ENCODE results near the gene SPNS3.

Gene SPNS3

DNA sequence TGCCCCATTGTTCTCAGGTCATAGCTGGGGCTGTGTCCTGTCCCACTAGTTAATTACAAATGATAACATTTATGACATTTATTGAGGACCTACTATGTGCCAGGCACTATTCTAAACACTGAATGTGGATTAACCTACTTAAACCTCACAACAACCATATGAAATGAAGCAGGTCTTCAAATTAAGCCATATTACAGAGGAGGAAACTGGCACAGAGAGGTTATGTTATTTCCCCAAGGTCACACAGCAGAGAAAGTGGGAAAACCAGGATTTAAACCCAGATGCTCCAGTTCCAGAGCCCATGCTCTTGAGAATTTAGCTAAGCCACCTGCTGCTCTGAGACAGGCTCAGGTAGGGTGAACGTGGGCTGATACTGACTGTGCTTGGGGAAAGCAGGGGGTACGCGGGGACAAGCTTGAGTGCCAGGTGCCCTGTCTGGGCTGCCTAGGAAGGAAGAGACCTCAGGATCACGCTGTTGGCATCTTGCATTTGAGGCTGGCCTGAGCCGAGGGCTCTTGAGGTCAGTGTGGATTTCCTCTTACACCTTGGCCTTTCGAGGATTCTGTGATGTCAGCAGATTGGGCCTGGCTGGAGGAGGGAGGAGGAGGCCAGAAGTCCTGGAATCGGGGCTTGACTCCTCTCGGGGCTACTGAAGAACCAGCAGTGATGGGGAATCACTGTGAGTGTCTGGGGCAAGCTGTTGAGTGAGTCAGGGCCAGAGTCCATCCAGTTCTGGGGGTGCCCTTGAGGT lies 73.8 kb downstream of the SPNS3 start:
- no peak for DNase-seq (ENCODE audit: low spot score)

DNA sequence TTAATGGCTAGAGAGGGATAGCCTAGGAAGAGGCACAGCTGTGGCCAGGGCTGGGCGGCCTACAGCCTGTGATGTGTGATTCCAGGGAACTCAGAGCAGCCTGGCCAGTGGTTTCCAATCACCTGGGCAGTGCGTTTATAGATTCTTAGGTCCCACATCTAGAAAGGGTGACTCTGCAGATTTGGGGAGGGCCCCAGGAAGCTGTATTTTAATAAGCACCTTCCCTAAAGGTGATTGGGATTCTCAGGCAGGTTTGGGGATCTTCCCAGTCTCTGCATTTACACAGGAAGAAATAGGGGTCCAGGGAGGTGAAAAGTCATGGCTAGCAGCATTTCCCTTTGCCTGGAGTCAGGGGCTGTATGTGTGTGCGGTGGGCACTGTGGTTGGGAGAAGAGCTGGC lies 74.5 kb downstream of the SPNS3 start:
- DNase-seq (ENCODE audit: low spot score), result no peak

DNA sequence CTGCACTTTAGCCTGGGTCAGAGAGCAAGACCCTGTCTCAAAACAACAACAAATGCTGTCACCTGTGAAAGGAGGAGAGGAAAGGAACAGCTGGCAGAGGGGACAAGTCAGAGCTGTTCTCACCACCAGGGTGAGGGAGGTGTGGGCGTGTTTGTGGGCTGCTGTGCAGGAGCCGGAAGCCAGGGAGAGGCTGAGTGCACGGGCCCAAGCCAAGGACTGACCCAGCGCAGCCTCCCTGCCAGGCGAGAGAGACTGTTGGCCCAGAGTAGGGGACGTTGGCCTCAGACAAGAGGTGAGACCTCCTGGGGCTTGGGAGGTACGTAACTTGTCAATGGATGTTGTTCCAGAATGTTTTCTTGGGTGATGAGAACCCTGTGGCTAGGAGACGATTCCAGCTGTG lies 75.7 kb downstream of the SPNS3 start:
- DNase-seq (ENCODE audit: low spot score), result no peak

DNA sequence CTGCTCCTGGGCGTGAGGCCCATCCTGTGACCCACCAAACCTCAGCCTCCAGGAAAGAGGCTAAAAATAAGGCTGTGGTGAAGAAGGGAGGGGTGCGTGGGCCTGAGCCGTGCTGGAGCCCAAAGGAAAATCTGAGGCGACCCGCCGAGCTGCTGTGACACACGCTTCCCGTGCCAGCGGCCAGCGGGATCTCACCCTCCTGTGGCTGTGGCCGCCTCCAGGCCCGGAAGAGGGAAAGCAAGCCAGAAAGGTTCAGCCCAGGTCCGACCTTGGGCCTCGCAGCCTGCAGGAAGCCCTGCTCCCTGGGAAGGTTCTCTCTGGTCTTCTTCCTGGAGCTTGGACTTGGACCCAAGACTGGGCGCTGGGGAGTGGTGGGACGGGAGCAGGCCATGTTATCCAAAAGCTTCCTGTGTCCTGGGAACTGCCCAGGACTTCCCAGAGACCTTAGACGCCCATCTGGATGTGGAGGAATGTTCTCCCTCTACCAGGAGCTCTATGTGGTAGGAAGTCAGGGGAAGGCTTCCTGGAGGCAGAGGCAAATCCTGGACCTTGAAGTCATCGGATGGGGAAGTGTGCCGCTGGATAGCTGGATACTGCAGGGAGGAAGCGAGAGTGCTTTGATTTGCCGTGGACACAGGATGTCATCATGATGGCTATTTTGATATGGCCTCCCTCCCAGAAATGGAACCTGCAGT lies 76.3 kb downstream of the SPNS3 start:
- no peak for DNase-seq (ENCODE audit: low spot score)

DNA sequence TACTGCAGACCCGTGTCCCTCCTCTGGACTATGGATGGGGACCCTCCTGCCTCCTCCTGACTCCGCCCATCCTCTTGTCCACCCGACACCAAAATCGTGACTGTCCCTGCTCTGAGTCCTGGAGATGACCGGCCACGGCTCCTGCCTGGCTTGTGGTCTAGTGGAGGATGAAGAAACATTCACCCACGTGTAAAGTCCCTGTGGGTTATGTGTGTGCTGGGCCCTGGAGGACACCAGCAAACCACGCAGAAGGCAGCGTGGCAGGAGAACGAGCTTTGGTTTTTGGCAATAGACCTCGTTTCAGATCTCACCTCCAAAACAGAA lies 76.8 kb downstream of the SPNS3 start:
- no peak for DNase-seq (ENCODE audit: low spot score)

DNA sequence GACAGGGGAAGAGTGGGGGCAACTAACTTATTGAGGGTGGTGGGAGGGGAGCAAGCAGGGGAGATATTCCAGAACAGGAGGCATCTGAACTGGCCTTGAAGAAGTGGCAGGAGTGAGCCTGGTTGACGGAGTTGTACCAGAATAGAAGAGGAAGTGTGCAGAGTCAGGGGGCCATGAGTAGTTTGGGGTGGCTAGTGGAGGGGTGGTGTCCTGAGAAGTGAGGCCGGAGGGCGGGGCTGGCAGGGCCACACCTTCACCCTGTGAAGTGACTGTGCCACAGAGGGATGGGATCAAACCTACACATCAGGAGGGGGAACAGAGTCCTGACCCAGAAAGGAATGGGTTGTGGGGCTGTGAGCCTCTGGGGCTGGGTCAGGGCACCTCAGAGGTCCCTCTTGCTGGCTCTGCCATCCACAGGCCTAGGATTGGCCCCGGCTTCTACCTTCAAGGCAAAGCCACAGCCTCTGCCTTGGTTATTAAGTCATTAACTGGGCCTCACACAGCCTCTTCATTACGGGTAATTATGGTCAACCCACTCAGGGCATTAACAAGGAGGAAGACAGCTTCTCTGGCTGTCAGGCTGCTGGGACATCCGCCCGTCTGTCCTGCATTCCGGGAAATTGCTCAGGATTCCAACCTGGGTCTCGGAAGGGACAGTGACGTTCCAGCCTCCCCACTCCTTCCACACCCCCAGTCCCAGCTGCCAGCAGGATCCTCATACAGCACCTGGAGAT lies 77.6 kb downstream of the SPNS3 start:
- DNase-seq (ENCODE audit: low spot score), result no peak

DNA sequence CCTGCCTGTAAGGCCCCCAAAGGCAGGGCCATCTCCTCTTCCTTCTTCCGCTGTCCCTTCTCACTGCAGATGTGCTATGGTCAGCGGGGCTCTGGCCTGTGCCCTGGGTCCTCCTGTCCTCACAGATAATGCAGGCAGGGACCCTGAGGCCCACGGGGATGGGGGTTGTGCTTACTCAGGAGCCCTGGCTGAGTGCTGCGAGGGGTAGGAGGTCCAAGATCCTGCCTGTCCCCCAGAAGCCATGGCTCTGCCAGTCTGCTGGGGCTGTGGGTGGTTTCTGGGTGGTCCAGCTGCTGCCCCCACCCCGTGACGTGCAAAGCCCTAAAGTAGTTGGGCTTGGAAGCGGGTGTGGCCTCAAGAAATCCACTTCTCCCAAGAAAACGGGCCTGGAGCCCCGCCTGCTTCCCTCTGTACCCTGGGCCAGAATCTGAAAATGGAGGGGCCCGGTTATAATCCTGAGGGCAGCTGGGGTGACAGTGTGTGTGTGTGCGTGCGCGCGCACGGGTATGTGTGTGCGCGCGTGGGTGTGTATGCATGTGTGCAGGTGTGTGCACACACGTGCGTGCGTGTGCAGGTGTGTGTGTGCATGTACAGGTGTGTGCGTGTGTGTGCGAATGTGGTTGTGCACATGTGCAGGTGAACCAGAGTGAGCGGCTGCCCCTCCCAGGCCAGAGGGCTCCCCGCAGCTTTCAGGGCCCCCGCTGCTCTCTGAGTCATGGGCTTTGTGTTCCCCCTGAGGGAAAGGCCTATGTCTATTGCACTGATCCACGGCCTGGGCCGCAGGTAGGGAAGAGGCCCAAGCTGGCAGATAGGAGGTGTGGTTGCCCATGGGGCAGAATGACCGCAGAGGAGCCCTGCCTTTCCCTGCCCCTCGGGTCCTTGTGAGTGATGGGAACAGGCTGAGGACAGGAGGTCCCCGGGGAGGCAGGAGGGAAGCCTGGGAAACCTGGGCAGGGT lies 78.7 kb downstream of the SPNS3 start:
- no peak for DNase-seq (ENCODE audit: low spot score)

DNA sequence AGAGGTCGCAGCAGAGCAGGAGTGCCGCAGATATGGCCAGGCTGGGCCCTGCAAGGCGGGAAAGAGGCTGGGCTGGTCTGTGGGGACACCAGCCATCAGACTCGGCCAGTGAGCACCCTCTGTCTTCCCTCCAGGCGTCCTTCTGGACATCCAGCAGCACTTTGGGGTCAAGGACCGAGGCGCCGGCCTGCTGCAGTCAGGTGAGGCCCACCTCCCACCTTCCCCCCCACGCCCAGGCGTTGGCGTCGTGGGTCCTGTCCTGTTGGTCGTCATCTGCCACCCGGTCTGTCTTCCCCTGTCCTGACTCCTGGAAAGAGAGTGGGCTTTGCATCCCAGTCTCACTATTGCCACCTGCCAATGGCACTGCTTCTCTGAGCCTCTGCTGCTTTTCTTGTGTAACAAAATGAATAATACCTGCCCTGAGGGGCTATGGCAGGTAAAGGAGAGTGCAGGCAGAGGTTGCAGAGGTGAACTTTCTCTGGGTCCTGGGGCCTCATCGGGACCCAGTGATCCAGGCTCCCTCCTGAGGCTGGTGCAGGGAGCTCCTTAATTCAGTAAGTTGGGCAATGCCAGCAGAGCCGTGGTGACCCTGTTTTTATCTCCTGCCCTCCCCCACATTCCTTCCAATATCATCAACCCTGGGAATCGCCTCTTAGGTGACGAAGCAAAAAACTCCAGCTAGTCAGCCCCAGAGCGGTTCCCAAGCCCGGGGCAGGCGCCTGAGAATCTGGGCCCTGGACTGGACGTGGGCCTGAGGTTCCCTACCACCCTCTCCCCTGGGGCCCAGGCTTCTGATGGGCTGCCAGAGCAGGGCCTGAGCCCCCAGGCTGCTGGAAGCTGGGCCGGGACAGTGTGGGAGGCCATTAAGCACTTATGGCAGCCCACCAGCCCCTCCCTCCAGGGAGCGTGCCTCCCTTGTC lies 79.6 kb downstream of the SPNS3 start:
- DNase-seq (ENCODE audit: low spot score), result no peak

DNA sequence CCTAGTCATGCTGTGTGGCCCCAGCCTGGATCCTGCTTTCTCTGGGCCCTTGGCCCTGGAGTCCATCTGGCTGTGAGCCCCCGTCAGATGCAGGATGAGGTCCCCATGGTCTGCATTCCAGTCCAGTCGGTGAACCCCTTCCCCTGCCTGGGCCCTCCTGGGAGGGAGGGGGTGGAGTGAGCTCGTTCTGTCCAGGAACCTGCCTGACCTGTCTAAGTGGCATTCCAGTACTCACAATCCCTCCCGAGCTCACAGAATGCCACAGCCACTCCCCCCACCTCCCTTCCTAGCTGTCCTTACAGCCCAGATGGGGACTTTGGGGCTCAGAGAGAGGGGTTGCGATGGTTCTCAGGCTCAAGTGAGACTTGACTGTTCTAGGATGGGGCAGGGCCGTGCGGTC lies 80.5 kb downstream of the SPNS3 start:
- no peak for DNase-seq (ENCODE audit: low spot score)

DNA sequence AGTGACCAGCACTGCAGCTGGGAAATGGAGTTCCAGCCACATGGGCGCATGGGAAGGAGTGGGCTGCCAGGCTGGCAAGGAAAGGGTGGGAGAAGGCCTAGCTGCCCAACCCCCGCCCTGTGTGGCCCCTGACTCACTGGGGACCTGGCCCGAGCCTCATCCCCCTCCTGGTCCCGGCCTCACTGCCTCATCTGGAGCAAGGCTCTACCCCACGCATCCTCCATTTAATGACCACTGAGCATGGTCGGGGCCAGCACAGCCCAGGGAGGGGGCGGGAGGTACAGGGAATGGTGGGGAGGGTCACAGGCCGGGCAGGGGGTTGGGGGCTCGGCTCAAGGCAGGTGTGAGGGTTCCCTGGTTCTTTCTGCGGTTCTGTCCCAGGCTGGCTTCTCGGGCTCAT lies 81.0 kb downstream of the SPNS3 start:
- DNase-seq (ENCODE audit: low spot score), result no peak

DNA sequence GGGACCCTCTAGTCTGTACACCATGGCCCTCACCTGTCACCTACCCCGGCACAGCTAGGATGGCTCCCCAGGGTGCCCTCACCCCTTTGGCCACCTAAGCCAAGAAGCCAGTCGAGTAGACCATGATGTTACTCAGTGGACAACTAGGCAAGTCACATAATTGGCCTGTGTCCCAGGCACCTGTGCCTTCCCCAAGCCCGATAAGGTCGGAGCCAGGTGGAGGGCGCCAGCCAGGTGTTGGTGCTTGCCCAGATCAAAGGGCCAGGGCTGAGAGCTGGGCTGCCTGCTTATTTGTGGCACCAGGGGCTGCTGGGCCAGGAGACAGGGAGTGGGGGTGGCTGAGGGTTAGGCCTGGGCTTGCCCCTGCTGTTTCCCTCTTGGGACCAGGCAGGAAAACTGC lies 81.8 kb downstream of the SPNS3 start:
- DNase-seq (ENCODE audit: low spot score), result no peak

DNA sequence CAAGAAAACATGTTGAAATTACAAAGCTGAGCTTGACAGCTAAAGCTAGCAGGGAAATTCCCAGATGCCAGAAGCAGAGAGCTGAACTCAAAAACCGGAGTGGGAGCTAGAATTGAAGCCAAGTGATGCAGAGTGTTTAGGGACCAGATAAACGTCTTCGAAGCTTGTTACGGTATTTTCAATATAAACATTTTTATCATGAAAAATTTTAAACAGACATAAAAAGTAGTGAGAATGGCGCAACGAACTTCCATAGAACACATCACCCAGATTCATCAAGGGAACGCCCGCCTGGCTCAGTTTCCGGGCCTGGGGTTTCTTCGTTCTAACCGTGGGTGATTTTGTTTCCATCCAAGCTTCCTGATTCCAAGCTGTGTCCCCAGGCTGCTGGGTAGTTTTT lies 83.0 kb downstream of the SPNS3 start:
- DNase-seq (ENCODE audit: low spot score), result no peak

DNA sequence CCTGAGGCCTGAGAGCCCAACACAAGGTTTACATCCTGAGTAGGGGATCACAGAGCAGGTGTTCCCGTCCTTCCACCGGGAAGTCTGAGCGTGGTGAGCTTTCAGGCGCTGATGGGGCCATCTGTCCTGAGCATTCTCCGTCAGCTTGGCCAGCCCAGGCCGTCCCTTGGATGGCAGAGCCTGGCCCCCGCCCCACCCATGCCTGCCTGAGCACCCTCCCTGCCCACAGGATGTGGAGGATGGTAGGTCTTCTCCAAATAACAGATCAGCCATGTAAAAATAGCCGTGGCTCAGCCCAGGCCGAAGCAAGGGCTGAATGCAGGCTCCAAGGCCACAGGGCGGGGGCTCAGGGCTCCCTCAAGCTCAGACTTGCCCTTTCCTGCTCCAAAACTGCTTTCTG lies 85.2 kb downstream of the SPNS3 start:
- no peak for DNase-seq (ENCODE audit: low spot score)

DNA sequence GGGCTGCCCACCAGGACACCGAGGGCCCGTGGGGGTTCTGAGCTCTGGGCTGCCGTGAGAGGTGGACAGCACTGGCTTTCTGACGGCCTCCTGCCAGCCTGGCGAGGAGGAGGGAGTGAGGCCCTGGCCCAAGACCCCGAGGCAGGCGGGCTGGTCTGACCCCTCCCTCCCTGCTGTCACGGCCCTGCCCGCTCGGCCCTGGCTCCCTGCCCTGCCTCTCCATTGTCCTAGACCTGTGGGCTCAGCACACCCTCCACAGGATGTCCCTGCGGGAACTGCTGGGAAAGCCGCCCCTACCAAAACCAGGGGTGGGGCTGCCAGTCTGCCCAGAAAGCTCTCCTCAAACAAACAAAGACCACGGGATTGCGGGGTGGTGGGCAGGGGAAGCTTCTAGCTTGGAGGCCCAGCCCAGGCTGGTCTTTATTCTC lies 85.6 kb downstream of the SPNS3 start:
- DNase-seq (ENCODE audit: low spot score), result no peak

DNA sequence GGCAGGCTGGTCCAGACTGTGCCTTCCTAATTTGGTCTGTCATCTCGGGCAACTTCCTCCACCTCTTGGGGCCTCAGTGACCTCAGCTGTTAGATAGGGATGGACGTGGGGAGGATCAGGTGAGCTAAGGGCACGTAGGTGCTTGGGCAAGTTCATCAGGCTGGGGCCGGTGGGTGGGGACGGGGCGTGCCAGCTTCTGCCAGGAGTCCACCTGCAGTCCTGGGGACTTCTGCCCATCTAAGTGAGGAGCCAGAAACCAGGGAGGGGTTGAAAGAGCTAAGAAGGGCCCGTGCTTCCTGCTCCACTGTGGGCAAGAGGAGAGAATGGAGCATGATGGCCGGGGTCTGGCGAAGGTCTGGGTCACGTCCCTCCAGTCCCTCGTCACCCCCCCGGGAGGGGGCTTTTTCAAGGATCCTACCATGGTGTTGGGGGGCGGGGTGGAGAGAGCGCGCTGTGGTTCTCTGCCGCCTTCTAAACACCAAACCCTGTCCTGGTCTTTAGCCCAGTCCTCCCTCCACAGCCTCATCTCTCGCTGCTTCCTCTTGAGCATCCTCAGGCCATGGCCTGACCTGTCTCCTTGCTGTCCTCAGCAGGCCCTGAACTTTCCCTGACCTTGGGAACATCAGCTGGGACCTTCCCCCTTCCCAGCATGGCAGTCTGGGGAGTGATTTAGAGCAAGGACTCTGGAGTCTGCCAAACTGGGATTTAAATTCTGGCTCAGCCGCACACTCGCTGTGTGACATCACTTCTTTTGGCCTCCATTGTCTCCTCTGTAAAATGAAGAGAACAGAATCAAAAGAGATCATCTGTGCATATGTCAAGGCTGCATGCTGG lies 86.5 kb downstream of the SPNS3 start:
- no peak for DNase-seq (ENCODE audit: low spot score)

DNA sequence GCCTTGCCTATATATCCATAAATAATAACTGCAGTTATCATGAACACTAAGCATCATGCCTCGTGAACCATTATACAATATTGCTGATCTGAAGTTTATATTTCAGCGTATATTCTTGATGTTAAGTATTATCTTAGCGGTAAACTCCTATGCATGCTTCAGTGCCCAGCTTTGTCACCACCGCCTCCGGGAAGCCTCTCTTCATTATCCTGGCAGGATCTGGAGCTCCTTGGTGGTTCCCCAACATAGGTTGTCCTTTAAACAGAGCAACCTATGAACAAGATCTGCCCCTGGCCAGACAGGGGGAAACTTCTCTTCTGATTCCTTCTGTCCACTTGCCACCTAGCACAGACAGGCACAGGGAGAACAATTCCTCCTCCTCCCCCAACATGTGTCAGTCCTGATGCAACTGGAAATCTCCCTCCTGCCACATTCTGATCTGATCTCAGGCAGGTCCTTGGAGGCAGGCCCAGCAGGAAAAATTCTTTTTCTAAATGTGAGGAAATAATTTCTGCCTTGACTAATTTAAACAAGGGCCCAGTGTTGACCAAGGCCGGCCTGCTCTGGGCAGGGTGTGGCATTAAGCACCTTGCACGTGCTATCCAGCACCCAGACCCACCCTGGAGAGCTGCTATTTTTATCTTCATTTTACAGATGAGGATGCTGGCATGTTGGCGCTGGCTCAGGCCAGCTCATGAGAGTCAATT lies 87.3 kb downstream of the SPNS3 start:
- no peak for DNase-seq (ENCODE audit: low spot score)

DNA sequence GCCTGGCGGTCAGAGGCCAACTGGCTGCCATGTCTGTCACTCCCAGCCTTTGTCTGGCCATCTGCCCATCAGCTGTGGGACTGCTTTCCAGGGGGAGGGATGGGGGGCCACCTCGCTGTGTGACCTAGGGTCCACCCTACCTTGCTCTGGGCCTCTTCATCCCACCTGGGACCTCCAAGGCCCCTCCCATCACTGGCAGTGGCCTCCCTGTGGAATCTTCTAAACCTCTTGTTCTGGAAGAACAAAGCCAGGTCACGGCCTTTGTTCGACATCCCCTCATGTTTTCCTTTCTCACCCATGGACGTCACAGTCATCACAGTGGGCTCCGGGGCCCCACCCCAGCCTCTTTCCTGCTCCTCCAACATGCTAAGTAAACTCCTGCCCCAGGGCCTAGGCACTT lies 88.9 kb downstream of the SPNS3 start:
- no peak for DNase-seq (ENCODE audit: low spot score)

DNA sequence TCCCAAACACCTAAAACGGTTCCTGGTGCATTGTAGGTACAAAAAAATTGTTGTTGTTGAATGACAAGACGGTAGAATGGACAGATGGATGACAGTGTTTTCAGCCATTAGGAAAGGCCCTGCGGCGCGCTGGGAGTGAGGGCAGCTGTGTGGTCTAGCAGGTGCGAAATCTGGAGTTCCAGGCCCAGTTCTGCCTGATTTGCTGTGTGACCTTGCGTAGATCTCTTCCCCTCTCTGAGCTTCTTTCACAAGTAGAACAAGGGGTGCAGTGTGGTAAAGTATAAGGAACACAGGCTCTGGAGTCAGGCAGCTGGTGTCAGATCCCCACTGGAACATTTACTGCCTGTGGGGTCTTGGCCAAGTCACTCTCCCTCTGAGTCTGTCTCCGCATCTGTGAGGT lies 90.2 kb downstream of the SPNS3 start:
- DNase-seq (ENCODE audit: low spot score), result no peak

DNA sequence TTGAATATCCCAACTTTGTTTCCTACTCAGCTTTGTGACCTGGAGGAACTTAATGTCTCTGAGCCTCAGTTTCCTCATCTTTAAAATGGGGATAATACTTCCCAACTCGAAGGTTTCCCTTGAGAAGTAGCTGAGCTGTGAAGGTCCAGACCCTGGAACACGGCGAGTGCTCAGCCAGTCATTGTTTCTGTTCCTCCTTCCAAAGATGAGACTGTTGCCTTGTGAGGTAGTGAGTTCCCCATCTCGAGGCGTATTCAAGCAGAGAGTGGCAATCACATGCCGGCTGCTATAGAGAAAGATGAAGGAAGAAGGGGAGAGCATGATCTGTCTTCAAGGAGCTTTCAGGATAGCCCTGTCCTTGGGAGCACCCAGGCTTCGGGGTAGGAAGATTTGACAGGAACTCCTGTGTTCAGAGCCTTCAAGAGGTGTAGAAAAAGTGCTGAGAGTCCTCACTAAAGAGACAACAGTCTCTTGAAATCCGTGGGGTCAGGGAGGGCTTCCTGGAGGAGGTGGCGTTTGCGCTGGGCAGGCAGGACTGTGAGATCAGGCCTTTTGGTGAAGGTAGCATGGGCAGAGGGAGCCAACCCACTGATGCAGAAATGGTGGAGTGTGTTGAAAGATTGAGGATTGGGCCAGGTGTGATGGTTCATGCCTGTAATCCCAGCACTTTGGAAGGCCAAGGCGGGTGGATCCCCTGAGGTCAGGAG lies 92.1 kb downstream of the SPNS3 start:
- no peak for DNase-seq (ENCODE audit: low spot score)
